ENCODE results near the gene SFSWAP. TPM values are rescaled to one million over a fixed set of nuclear protein-coding genes. Genes with fewer than 3 reads are reported as not detected.

Gene SFSWAP
- total and polyA plus RNA-seq, 8 donors, result 14.8 to 194 (median 45.2) TPM

- intact Hi-C loops (cut with DNase I; ENCODE audit: low total_unique reads), result no loop called here
- H3K9me3 ChIP-seq, result no peaks in the 10 kb centered on the region
- 64 to 74% (median 70%) methylated on average over 8 to 10 of the region's 10 CpGs for WGBS, 5 donors
- no peaks in the 10 kb centered on the region for H3K4me1 ChIP-seq
- TF ChIP-seq POLR2AphosphoS5 (IDR thresholded peaks at IDR 0.05), result no peak
- TF ChIP-seq CTCF (IDR thresholded peaks at IDR 0.05), result no peak
- no peak for TF ChIP-seq POLR2A (IDR thresholded peaks at IDR 0.05)
- TF ChIP-seq EP300 (IDR thresholded peaks at IDR 0.05), result no peak
- H3K4me3 ChIP-seq, result no peak overlapping the region
- no peaks in the 10 kb centered on the region for H3K36me3 ChIP-seq
- DNase-seq, result peak in 1 of 2 donors; percentile 23
- H3K27ac ChIP-seq, result no peak overlapping the region
- peaks cover 0 to 65% (median 5%) of the 10 kb centered on the region in 3 donors for H3K27me3 ChIP-seq
Observed at GRCh38 chr12:131693149-131693548, 17.7 kb upstream of the SFSWAP start.

DNA sequence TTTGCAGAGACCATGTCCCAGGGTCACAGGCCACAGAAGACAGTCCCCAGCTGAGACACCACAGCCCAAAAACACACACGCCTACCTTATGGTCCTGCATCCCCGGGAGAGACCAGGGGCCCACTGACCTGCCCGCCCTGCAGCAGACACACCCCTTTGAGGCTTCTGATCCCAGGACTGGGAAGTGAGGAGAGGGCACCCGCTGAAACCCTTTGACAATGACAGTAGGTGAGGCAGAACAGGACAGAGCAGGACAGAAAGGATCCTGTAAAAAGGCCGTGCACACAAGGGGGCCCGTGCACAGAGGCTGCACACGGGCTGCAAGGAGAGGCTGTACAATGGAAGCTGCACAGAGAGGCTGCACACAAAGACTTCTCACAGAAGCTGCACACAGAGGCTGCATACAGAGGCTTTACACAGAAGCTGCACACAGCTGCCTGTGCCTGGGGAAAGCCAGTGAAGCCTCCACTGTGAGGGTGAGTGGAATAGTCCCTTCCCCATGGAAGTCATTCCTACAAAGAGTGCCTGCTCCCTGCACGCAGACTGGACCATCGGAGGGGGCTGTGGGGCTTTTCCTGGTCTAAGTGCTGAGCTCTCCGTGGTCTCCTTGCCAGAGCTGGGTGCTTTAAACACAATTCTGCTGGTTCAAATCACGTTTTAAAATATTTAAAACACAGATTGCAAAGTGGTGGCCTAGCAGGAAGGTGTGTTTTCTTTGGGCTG is 16.6 kb upstream of the SFSWAP start:
- no peaks in the 10 kb centered on the region for H3K9me3 ChIP-seq
- no peaks in the 10 kb centered on the region for H3K4me1 ChIP-seq
- H3K27ac ChIP-seq, result no peak overlapping the region
- peak in 1 of 2 donors; percentile 9 for DNase-seq
- 77 to 83% (median 78%) methylated on average over 10 to 11 of the region's 11 CpGs for WGBS, 5 donors
- TF ChIP-seq EP300 (IDR thresholded peaks at IDR 0.05), result no peak
- no peak for TF ChIP-seq CTCF (IDR thresholded peaks at IDR 0.05)
- no peak for TF ChIP-seq POLR2AphosphoS5 (IDR thresholded peaks at IDR 0.05)
- no peak for TF ChIP-seq POLR2A (IDR thresholded peaks at IDR 0.05)
- H3K27me3 ChIP-seq, result peaks cover 0 to 67% (median 5%) of the 10 kb centered on the region in 3 donors
- H3K4me3 ChIP-seq, result no peak overlapping the region
- H3K36me3 ChIP-seq, result no peaks in the 10 kb centered on the region
- intact Hi-C loops (cut with DNase I; ENCODE audit: low total_unique reads), result no loop called here

DNA sequence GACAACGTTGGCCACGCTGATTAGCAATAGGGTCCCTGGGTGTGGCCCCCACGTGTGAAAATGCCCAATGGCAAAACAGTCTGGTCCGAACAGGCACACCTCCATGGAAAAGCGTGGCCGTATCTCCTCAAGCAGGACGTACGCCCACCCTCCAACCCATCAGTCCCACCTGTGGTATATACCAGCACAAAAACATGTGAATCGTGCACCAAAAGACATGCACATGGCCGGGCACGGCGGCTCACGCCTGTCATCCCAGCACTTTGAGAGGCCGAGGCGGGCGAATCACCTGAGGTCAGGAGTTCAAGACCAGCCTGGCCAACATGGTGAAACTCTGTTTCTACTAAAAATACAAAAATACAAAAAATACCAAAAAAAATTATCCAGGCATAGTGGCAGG is 14.9 kb upstream of the SFSWAP start:
- intact Hi-C loops (cut with DNase I; ENCODE audit: low total_unique reads), result no loop called here
- Histone ChIP-seq H3K27ac (no peak overlapping the region), H3K4me1 (no peaks in the 10 kb centered on the region), H3K9me3 (no peaks in the 10 kb centered on the region), H3K36me3 (no peaks in the 10 kb centered on the region), H3K4me3 (no peak overlapping the region), H3K27me3 (peaks cover 0 to 59% (median 5%) of the 10 kb centered on the region in 3 donors)
- no peak for TF ChIP-seq POLR2A (IDR thresholded peaks at IDR 0.05)
- TF ChIP-seq CTCF (IDR thresholded peaks at IDR 0.05), result no peak
- 85 to 90% (median 88%) methylated on average over 14 to 16 of the region's 16 CpGs for WGBS, 5 donors
- no peak for DNase-seq

DNA sequence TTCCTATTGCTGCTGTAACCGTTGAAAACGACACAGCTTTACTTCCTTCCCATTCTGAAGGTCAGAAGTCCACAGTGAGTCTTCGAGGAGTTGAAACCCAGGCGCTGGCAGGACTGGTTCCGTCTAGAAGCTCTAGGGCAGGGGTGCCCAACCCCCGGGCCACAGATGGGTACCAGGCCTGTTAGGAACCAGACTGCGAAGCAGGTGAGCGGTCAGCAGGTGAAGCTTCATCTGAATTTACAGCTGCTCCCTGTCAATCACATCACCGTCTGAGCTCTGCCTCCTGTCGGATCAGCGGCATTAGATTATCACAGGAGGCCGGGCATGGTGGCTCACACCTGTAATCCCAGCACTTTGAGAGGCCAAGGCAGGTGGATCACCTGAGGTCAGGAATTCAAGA is 12.6 kb upstream of the SFSWAP start:
- Histone ChIP-seq H3K4me3 (no peak overlapping the region), H3K36me3 (no peaks in the 10 kb centered on the region), H3K9me3 (peaks cover 0 to 8% (median 5%) of the 10 kb centered on the region in 4 donors), H3K4me1 (no peaks in the 10 kb centered on the region), H3K27ac (no peak overlapping the region), H3K27me3 (peaks cover 0 to 39% (median 2%) of the 10 kb centered on the region in 3 donors)
- intact Hi-C loops (cut with DNase I; ENCODE audit: low total_unique reads), result no loop called here
- TF ChIP-seq POLR2AphosphoS5 (IDR thresholded peaks at IDR 0.05), result no peak
- no peak for TF ChIP-seq CTCF (IDR thresholded peaks at IDR 0.05)
- TF ChIP-seq EP300 (IDR thresholded peaks at IDR 0.05), result no peak
- no peak for TF ChIP-seq POLR2A (IDR thresholded peaks at IDR 0.05)
- no peak for DNase-seq
- WGBS, 5 donors, result 74 to 77% (median 75%) methylated on average over 10 to 12 of the region's 12 CpGs

All from stomach (tissue), 9 donors.